Kidney epithelial cell (primary cell): ENCODE results near the gene TSBP1. TPM values are rescaled to one million over a fixed set of nuclear protein-coding genes. Genes with fewer than 3 reads are reported as not detected.

Experiments used
- DNase-seq: peaks from one replicate; pipeline ENCODE4 v3.0.0-alpha.2; 2010; ENCODE audit warnings: low read depth
- H3K27me3 ChIP-seq: 2 replicates; pipeline ENCODE4 v1.6.0; 2011; ENCODE audit warnings: low read length; ENCODE audit not compliant: control insufficient read depth, insufficient read depth
- H3K36me3 ChIP-seq: 2 replicates; pipeline ENCODE4 v1.5.1; 2011; ENCODE audit warnings: low read length; ENCODE audit not compliant: control insufficient read depth, insufficient read depth
- H3K4me3 ChIP-seq: 2 replicates; pipeline ENCODE4 v1.5.1; 2011; ENCODE audit warnings: low read depth, mild to moderate bottlenecking, control low read depth, low read length
- total RNA-seq: library from RNA; depleted of rRNA; stranded (reverse); fragments of >200 nt; gene quantifications from 2 replicates; pipeline ENCODE4 v1.2.3, GENCODE V29; 2015
- TF ChIP-seq, protein P1 (sequence below): IDR thresholded peaks from 2 replicates; pipeline ENCODE4 v1.5.1; 2011; ENCODE audit warnings: mild to moderate bottlenecking, moderate library complexity, low read length, control low read depth, inconsistent platforms; ENCODE audit not compliant: insufficient read depth, poor library complexity, severe bottlenecking

The TSBP1 gene
- total RNA-seq, 1 donor from 2014 or later = not detected

DNA sequence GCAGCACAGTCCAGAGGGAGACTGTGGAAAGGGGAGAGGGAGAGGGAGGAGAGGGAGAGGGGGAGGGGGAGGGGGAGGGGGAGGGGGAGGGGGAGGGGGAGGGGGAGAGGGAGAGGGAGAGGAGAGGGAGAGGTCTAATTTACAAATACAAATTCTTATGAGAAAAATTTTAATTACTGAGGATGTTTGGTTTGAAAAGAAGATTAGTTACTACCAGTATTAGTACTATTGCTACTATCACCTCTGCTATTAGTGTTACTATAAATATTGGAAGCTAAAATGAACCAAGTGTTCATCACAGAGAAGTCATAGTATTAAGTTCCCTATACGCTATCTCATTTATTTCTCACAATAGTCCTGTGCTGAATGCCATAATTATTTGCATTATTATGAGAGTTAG, 14.3 kb upstream of the TSBP1 start:
- DNase-seq = no peak
- H3K4me3 ChIP-seq = no peak overlapping the region
- H3K27me3 ChIP-seq = no peaks in the 10 kb centered on the region
- no peaks in the 10 kb centered on the region for H3K36me3 ChIP-seq
- TF ChIP-seq, protein P1, sequence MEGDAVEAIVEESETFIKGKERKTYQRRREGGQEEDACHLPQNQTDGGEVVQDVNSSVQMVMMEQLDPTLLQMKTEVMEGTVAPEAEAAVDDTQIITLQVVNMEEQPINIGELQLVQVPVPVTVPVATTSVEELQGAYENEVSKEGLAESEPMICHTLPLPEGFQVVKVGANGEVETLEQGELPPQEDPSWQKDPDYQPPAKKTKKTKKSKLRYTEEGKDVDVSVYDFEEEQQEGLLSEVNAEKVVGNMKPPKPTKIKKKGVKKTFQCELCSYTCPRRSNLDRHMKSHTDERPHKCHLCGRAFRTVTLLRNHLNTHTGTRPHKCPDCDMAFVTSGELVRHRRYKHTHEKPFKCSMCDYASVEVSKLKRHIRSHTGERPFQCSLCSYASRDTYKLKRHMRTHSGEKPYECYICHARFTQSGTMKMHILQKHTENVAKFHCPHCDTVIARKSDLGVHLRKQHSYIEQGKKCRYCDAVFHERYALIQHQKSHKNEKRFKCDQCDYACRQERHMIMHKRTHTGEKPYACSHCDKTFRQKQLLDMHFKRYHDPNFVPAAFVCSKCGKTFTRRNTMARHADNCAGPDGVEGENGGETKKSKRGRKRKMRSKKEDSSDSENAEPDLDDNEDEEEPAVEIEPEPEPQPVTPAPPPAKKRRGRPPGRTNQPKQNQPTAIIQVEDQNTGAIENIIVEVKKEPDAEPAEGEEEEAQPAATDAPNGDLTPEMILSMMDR = no peak

DNA sequence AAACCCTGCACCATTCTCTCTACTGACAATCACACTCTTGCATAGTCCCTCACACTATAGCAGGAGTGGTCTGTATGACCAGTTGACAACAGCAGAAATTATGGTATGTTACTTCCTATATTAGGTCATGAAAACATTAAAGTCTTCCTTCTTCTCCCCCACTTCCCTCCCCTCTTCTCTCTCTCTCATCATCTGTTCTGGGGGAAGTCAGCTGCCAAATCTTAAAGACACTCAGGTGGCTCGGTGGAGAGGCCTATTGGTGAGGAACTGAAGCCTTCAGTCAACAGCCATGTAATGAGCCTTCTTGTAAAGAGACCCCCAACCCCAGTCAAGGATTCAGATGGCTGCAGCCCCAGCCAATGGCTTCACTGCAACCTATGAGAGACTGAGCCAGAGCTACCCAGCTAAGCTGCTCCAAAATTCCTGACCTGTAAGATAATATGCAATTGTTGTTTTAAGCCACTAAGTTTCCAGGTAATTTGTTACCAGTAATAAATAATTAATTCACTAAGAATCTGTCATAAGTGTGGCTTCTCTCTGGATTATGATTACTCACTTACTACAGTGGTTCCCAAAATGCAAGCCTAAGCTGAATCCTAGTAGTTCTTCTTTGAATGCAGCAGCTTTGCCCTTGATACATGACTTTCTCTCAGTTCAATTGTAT, 11.2 kb upstream of the TSBP1 start:
- H3K4me3 ChIP-seq = no peak overlapping the region
- no peaks in the 10 kb centered on the region for H3K36me3 ChIP-seq
- no peak for DNase-seq
- no peaks in the 10 kb centered on the region for H3K27me3 ChIP-seq
- TF ChIP-seq, protein P1 = no peak

DNA sequence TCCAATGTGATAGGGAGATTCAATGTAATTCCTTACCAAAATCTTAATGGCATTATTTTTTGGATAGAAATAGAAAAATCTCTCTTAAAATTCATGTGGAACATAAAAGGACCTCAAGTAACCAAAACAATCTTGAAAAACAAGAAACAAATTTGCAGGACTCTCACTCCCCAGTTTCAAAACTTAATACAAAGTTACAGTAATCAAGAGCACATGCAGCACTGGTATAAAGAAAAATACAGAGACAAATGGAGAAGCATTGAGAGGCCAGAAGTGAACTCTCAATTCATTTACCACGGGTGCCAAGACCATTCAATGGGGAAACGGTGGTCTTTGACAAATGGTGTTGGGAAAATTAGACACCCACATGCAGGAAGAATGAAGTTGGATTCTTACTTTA, 7.8 kb upstream of the TSBP1 start:
- Histone ChIP-seq H3K27me3 (no peaks in the 10 kb centered on the region), H3K4me3 (no peak overlapping the region), H3K36me3 (no peaks in the 10 kb centered on the region)
- TF ChIP-seq, protein P1 = no peak
- DNase-seq = no peak

DNA sequence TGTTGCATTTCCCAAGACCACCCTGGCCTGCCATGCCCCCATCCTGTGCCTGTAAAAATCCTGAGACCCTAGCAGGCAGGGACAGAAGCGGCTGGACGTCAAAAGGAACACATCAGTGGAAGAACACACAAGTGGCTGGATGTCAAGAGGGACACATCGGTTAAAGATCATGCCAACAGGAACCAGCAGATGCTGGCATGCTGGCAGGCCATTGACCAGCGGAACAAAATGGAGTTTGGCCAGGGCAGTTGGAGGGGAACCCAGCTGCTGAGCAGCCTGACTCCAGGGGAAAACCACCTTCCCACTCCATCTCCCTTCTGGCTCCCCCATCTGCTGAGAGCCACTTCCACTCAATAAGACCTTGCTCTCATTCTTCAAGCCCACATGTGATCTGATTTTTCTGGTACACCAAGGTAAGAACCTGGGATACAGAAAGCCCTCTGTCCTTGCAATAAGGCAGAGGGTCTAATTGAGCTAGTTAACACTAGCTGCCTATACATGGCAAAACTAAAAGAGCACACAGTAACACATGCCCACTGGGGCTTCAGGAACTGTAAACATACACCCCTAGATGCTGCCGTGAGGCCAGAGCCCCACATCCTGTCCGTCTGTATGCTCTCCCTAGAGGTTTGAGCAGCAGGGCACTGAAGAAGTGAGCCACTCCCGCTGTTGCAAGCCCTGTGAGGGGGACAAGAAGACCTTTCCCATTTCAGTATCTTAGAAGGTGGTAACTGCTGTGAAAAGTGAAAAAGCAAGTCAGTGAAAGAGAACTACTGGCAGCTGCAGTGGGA, 4.2 kb upstream of the TSBP1 start:
- TF ChIP-seq, protein P1 = no peak
- Histone ChIP-seq H3K4me3 (no peak overlapping the region), H3K27me3 (no peaks in the 10 kb centered on the region), H3K36me3 (no peaks in the 10 kb centered on the region)
- no peak for DNase-seq

DNA sequence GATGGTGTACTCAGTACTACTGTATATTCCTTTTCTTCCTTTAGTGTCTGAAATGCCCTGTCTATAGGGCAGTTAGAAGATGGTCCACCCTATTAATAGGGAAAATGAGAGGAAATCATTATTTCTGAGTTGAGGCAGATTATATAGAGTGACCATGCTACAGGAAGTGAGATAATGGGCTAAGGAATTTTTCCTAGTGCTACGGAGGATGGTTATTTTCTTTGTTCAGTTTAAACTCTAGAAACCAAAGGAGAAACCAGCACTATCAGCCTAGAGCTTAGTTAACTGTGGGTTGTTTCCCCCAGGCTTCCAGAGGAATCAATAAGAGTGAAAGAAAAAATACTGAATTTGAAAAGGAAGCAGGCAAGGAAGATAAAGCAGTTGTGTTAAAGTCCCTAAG, 474 bp downstream of the TSBP1 start:
- Histone ChIP-seq H3K27me3 (no peaks in the 10 kb centered on the region), H3K4me3 (no peak overlapping the region), H3K36me3 (no peaks in the 10 kb centered on the region)
- TF ChIP-seq, protein P1 = no peak
- DNase-seq = no peak
